GM12892 (cell line): ENCODE data around the gene CCDC57.

ENCODE experiments used
- DNase-seq: peaks from one replicate; pipeline ENCODE4 v3.0.0; 2011; ENCODE audit not compliant: insufficient read length
- FAIRE-seq: peaks from 2 replicates; lab custom pipeline; 2011; peaks lifted over from hg19 to GRCh38; lab: Jason Lieb, UNC
- POLR2A ChIP-seq: IDR thresholded peaks from 2 replicates; pipeline ENCODE4 v1.6.1; 2011; ENCODE audit warnings: low read depth, low read length, control low read depth
- POLR2AphosphoS5 ChIP-seq: IDR thresholded peaks from 2 replicates; pipeline ENCODE4 v1.6.1; 2011; ENCODE audit warnings: low read depth, low read length, control low read depth
- TAF1 ChIP-seq: IDR thresholded peaks from 2 replicates; pipeline ENCODE4 v1.6.1; 2011; ENCODE audit warnings: low read depth, mild to moderate bottlenecking, control low read depth, low read length, borderline replicate concordance

Gene CCDC57

GRCh38 chr17:82158825-82159224, 53.8 kb downstream of the CCDC57 start:
- FAIRE-seq (no peak), DNase-seq (no peak)
- TF ChIP-seq POLR2A (no peak), POLR2AphosphoS5 (no peak), TAF1 (no peak)

GRCh38 chr17:82157046-82158035, 55.3 kb downstream of the CCDC57 start:
- DNase-seq = no peak
- no peak for FAIRE-seq
- no peak for TF ChIP-seq POLR2A
- TF ChIP-seq TAF1 = no peak
- no peak for TF ChIP-seq POLR2AphosphoS5

- TF ChIP-seq TAF1 (no peak), POLR2A (no peak), POLR2AphosphoS5 (no peak)
- DNase-seq = no peak
- FAIRE-seq = no peak
Observed at GRCh38 chr17:82156284-82156925, 56.2 kb downstream of the CCDC57 start.

- FAIRE-seq (no peak), DNase-seq (no peak)
- TF ChIP-seq POLR2AphosphoS5 (no peak), POLR2A (no peak), TAF1 (no peak)
Observed at GRCh38 chr17:82155606-82156005, 57.0 kb downstream of the CCDC57 start.

- FAIRE-seq (no peak), DNase-seq (no peak)
- no peak for TF ChIP-seq POLR2AphosphoS5
- TF ChIP-seq POLR2A = no peak
- no peak for TF ChIP-seq TAF1
Observed at GRCh38 chr17:82154881-82155331, 57.7 kb downstream of the CCDC57 start.

GRCh38 chr17:82153745-82154375, 58.8 kb downstream of the CCDC57 start:
- no peak for TF ChIP-seq TAF1
- TF ChIP-seq POLR2A = no peak
- no peak for TF ChIP-seq POLR2AphosphoS5
- DNase-seq (peak; percentile 87), FAIRE-seq (peak; percentile 93)

- no peak for FAIRE-seq
- TF ChIP-seq TAF1 (no peak), POLR2AphosphoS5 (no peak), POLR2A (no peak)
- DNase-seq = no peak
Observed at GRCh38 chr17:82153295-82153691, 59.3 kb downstream of the CCDC57 start.

GRCh38 chr17:82152556-82153294, 59.9 kb downstream of the CCDC57 start:
- TF ChIP-seq TAF1 (no peak), POLR2A (no peak), POLR2AphosphoS5 (no peak)
- no peak for FAIRE-seq

GRCh38 chr17:82152114-82152513, 60.5 kb downstream of the CCDC57 start:
- no peak for FAIRE-seq
- no peak for TF ChIP-seq POLR2AphosphoS5
- TF ChIP-seq POLR2A = no peak
- TF ChIP-seq TAF1 = no peak
- DNase-seq = no peak

More at GRCh38 chr17:82152556-82153294, 59.9 kb downstream of the CCDC57 start:
- no peak for DNase-seq

GRCh38 chr17:82151106-82151957, 61.3 kb downstream of the CCDC57 start:
- DNase-seq = no peak
- TF ChIP-seq POLR2A (no peak), TAF1 (no peak), POLR2AphosphoS5 (no peak)
- no peak for FAIRE-seq
